K562 (cell line): ENCODE data around the gene TTLL3. TPM values are rescaled to one million over a fixed set of nuclear protein-coding genes. Genes with fewer than 3 reads are reported as not detected.
A peak's percentile ranks its signal among the peaks of the same experiment; 100 is the strongest.

Experiments
- ATAC-seq: fragments of 200-7000 bp; cut with Tn5 transposase; 3 replicates; pipeline ENCODE4 v1.9.1; 2020; ENCODE audit warnings: moderate library complexity
- BruUV-seq: library from RNA; stranded (reverse); fragments of 400-500 nt; replicated peaks from 2 replicates; lab custom pipeline; 2021; lab: Mats Ljungman, UMichigan
- CTCF ChIA-PET: fragments of 300-600 bp; formaldehyde crosslinking; extraction: SDS; loops from one replicate; lab custom pipeline; 2021; ENCODE audit warnings: low intra/inter-chr PET ratio; lab: Yijun Ruan, JAX
- POLR2A ChIA-PET: fragments of 300-600, 350-650 bp; sonication (Branson Sonifier 250); formaldehyde crosslinking; extraction: SDS; loops from one replicate; lab custom pipeline; 2021; ENCODE audit warnings: antibody characterized with exemption, inconsistent platforms; lab: Yijun Ruan, JAX
- DNase-seq, 4 experiments: peaks; one replicate each; pipeline versions ENCODE4 v3.0.0 to v3.0.0-alpha.2; 2011 to 2018; ENCODE audit warnings: low spot score in 3 of 4, mixed read lengths in 3 of 4; ENCODE audit errors: extremely low read depth in 1 of 4
- FAIRE-seq: peaks from 2 replicates; lab custom pipeline; 2011; peaks lifted over from hg19 to GRCh38; lab: Jason Lieb, UNC
- H2AFZ ChIP-seq: 2 replicates; pipeline ENCODE4 v1.6.0; 2011; ENCODE audit warnings: low read depth, low read length, control low read depth, inconsistent platforms
- H3K27ac ChIP-seq: fragments of 200-600 bp; 3 replicates; pipeline ENCODE4 v1.8.0; 2011; ENCODE audit warnings: low read depth, mild to moderate bottlenecking, control low read depth, inconsistent platforms, low read length, moderate library complexity, mixed read lengths; ENCODE audit errors: extremely low read depth
- H3K27me3 ChIP-seq, 2 experiments: fragments of 300-600 bp in 1 of 2; 2 replicates in 1 of 2; 3 replicates in 1 of 2; pipeline versions ENCODE4 v1.6.0 to v1.8.0; 2011; ENCODE audit warnings: inconsistent platforms in 2 of 2, low read length in 2 of 2, mild to moderate bottlenecking in 1 of 2, mixed read lengths in 1 of 2, moderate library complexity in 1 of 2; ENCODE audit not compliant: control insufficient read depth in 2 of 2, insufficient read depth in 2 of 2
- H3K36me3 ChIP-seq: fragments of 300-600 bp; 3 replicates; pipeline ENCODE4 v1.8.0; 2011; ENCODE audit warnings: mild to moderate bottlenecking, low read length, inconsistent platforms; ENCODE audit not compliant: control insufficient read depth, insufficient read depth
- H3K4me1 ChIP-seq, 2 experiments: fragments of 200-600 bp in 1 of 2; replicated peaks in 1 of 2; 2 replicates in 1 of 2; 3 replicates in 1 of 2; pipeline versions ENCODE4 v1.5.1 to v1.8.0; 2011; ENCODE audit warnings: inconsistent platforms in 2 of 2, low read length in 2 of 2, mild to moderate bottlenecking in 1 of 2, mixed read lengths in 1 of 2, moderate library complexity in 1 of 2; ENCODE audit not compliant: control insufficient read depth in 2 of 2, insufficient read depth in 2 of 2
- H3K4me2 ChIP-seq: 2 replicates; pipeline ENCODE4 v1.6.1; 2011; ENCODE audit warnings: low read length, control low read depth, inconsistent platforms, mixed read lengths; ENCODE audit not compliant: insufficient read depth
- H3K4me3 ChIP-seq: fragments of 200-600 bp; sonication (generic), shearing (Covaris generic); 2 replicates; pipeline ENCODE4 v1.5.1; 2016; ENCODE audit warnings: control low read depth, inconsistent platforms
- H3K79me2 ChIP-seq: fragments of 200-600 bp; 3 replicates; pipeline ENCODE4 v1.8.0; 2011; ENCODE audit warnings: low read length, inconsistent platforms; ENCODE audit not compliant: control insufficient read depth, insufficient read depth
- H3K9ac ChIP-seq, 2 experiments: 2 replicates each; pipeline versions ENCODE4 v1.6.0 to v1.6.1; 2011; ENCODE audit warnings: low read depth in 2 of 2, low read length in 2 of 2, control low read depth in 1 of 2, inconsistent platforms in 1 of 2, mild to moderate bottlenecking in 1 of 2, mixed read lengths in 1 of 2; ENCODE audit not compliant: insufficient read depth in 1 of 2
- H3K9me1 ChIP-seq: one replicate; pipeline ENCODE4 v1.6.0; 2011; ENCODE audit warnings: inconsistent platforms, mild to moderate bottlenecking, low read length, moderate library complexity; ENCODE audit not compliant: control insufficient read depth, insufficient read depth
- H3K9me3 ChIP-seq: replicated peaks from 2 replicates; pipeline ENCODE4 v1.5.1; 2011; ENCODE audit warnings: low read depth, low read length, inconsistent platforms; ENCODE audit not compliant: control insufficient read depth, insufficient read depth
- H4K20me1 ChIP-seq: replicated peaks from 2 replicates; pipeline ENCODE4 v1.6.1; 2011; ENCODE audit warnings: low read length, inconsistent platforms, mixed read lengths; ENCODE audit not compliant: control insufficient read depth, insufficient read depth
- EZH2 ChIP-seq: IDR thresholded peaks from 2 replicates; pipeline ENCODE4 v1.6.1; 2012; ENCODE audit warnings: low read depth, mild to moderate bottlenecking, inconsistent platforms, low read length, borderline replicate concordance
- ILF3 ChIP-seq: fragments of 450-650 bp; IDR thresholded peaks from 2 replicates; pipeline ENCODE4 v1.6.1; 2018; ENCODE audit warnings: antibody characterized with exemption, mild to moderate bottlenecking, moderate library complexity, borderline replicate concordance
- MEIS2 ChIP-seq: fragments of 450-650 bp; IDR thresholded peaks from 2 replicates; pipeline ENCODE4 v1.6.1; 2014; ENCODE audit warnings: mild to moderate bottlenecking; ENCODE audit not compliant: partially characterized antibody
- ZKSCAN1 ChIP-seq: fragments of 150-350 bp; IDR thresholded peaks from 2 replicates; pipeline ENCODE4 v1.6.1; 2016; ENCODE audit warnings: low read depth, low read length
- ZNF764 ChIP-seq: fragments of 250-450 bp; sonication (Bioruptor Pico); IDR thresholded peaks from 2 replicates; pipeline ENCODE4 v1.4.0; 2020; ENCODE audit warnings: low read depth, mild to moderate bottlenecking, moderate library complexity
- WGBS: fragments of 100-300 bp; shearing (Covaris generic); methylation state at CpG from one replicate; pipeline ENCODE4 v1.1.6; 2016; ENCODE audit warnings: low coverage, mixed read lengths; ENCODE audit not compliant: insufficient coverage; ENCODE audit errors: missing lambda C conversion rate; 5-methylcytosine and 5-hydroxymethylcytosine counted together
- in situ Hi-C: fragments of 300-500 bp; cut with MboI; formaldehyde crosslinking; loops from 4 replicates; pipeline ENCODE4 v1.15.0; 2018; ENCODE audit warnings: inconsistent platforms, mixed read lengths
- intact Hi-C: fragments of 100-400 bp; cut with micrococcal nuclease; formaldehyde crosslinking; loops from 2 replicates; pipeline ENCODE4 v1.14.2; 2022
- polyA plus RNA-seq, 8 experiments: library from polyadenylated mRNA; depleted of rRNA in 4 of 8; stranded (reverse) in 5 of 8; unstranded in 3 of 8; fragments of >200 nt; fragmentation: Nextera tagmentation in 2 of 8; fragmentation: Illumina TruSeq in 1 of 8; extraction: Ambion mirVana in 2 of 8; extraction: Trizol in 1 of 8; gene quantifications; 2 replicates each; pipeline versions ENCODE4 v1.2.1 to v1.2.3, GENCODE V29; 2011 to 2014; ENCODE audit warnings: inconsistent platforms in 1 of 8, missing spikeins in 1 of 8
- total RNA-seq, 7 experiments: library from RNA; depleted of rRNA in 6 of 7; stranded (reverse); fragments of >200 nt in 6 of 7; fragmentation: Illumina TruSeq in 2 of 7; extraction: Trizol in 2 of 7; gene quantifications; 2 replicates each; pipeline versions ENCODE4 v1.2.1 to v1.2.3, GENCODE V29; 2011 to 2021; ENCODE audit warnings: low replicate concordance in 1 of 7
- TF ChIP-seq, protein P1 (sequence below): sonication (generic); formaldehyde crosslinking; IDR thresholded peaks from 2 replicates; pipeline ENCODE4 v1.8.0; 2022; ENCODE audit warnings: missing genetic modification reagents, mild to moderate bottlenecking, borderline replicate concordance

TTLL3 gene
- total and polyA plus RNA-seq, 9 of the 15 experiments (the other 6 are each of a cell fraction or from before 2014, with no cell fraction given), result 8.9 to 106 (median 33.2) TPM

DNA sequence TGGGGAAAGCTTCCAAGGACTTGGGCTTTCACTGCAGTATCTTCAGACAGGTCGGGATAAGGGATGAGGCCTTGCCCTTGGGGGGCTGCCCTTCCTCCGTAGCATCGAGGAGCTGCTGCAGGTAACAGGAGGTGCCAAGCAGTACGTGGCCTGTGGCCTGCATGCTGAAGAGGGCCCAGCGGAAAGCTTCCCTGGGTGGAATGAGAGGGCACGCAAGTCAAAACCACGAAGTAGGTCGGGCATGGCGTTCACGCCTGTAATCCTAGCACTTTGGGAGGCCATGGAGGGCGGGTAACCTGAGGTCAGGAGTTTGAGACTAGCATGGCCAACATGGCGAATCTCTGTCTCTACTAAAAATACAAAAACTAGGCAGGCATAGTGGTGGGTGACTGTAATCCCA lies 57.0 kb downstream of the TTLL3 start (continued):
- TF ChIP-seq ILF3, result no peak
- no peak for TF ChIP-seq EZH2
- TF ChIP-seq ZNF764 (CRISPR knock-in tag), result no peak
- TF ChIP-seq, protein P1, sequence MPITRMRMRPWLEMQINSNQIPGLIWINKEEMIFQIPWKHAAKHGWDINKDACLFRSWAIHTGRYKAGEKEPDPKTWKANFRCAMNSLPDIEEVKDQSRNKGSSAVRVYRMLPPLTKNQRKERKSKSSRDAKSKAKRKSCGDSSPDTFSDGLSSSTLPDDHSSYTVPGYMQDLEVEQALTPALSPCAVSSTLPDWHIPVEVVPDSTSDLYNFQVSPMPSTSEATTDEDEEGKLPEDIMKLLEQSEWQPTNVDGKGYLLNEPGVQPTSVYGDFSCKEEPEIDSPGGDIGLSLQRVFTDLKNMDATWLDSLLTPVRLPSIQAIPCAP, result no peak

DNA sequence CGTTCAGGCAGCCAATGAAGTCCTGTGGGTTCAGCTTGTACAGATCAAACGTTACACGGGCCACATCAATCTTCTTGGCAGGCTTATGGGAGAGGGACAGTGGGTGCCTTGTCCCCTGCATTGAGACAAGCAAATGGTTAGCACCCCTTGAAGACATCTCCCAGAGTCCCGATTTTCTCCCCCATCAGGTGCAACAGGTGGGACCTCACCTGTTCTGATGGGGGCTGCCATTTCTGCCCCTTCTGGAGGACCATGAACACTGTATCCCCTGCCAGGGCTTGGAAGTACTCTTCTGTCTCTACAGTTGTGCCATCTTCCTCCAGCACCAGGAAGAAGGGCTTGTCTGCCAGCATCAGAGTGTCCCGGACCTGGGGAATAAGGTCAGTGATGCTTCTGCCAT lies 59.9 kb downstream of the TTLL3 start:
- Histone ChIP-seq H3K9me3 (no peaks in the 10 kb centered on the region), H4K20me1 (no peaks in the 10 kb centered on the region), H3K36me3 (no peaks in the 10 kb centered on the region), H3K9me1 (no peaks in the 10 kb centered on the region), H3K4me1 (peaks cover 0 to 3% of the 10 kb centered on the region in 2 experiments; a peak in 2 of 5 replicates), H2AFZ (peak overlapping the region; percentile 54; the same call in 1 of the 2 replicates), H3K4me2 (no peak overlapping the region), H3K27me3 (no peaks in the 10 kb centered on the region), H3K27ac (no peak overlapping the region), H3K4me3 (no peak overlapping the region), H3K9ac (no peak overlapping the region; a peak in 1 of 4 replicates), H3K79me2 (no peaks in the 10 kb centered on the region)
- no TSS peak for BruUV-seq
- 29% methylated on average over 5 of the region's 5 CpGs for WGBS
- peak; percentile 18 for ATAC-seq
- DNase-seq, result no peak
- in situ Hi-C loops, result no loop called here
- intact Hi-C loops, result no loop called here
- FAIRE-seq, result no peak
- CTCF ChIA-PET, result no interaction called here
- POLR2A ChIA-PET, result interaction anchor here (1.3 kb wide), 1 partner anchor 15 kb away, joined by 10 read pairs; no protein-coding TSS in a partner anchor
- TF ChIP-seq ZKSCAN1 (no peak), MEIS2 (peak; percentile 50)
